Coronary artery (tissue), 2 donors: ENCODE results near the gene SLC39A10.

ENCODE experiments used
- DNase-seq: peaks from one replicate; pipeline ENCODE4 v3.0.0-alpha.2; 2017; ENCODE audit warnings: low spot score
- H3K27ac ChIP-seq, 2 donors: fragments of 200-600 bp; sonication (generic); one replicate each; pipeline ENCODE4 v1.5.1; 2016 to 2019
- H3K4me3 ChIP-seq: fragments of 200-600 bp; sonication (generic); 2 replicates; pipeline ENCODE4 v1.5.1; 2016; ENCODE audit warnings: mild to moderate bottlenecking, moderate library complexity
- TF ChIP-seq, protein P1 (sequence below): fragments of 200-600 bp; sonication (generic); IDR thresholded peaks from one replicate; pipeline ENCODE4 v1.5.1; 2019; ENCODE audit warnings: antibody characterized with exemption

SLC39A10 gene

DNA sequence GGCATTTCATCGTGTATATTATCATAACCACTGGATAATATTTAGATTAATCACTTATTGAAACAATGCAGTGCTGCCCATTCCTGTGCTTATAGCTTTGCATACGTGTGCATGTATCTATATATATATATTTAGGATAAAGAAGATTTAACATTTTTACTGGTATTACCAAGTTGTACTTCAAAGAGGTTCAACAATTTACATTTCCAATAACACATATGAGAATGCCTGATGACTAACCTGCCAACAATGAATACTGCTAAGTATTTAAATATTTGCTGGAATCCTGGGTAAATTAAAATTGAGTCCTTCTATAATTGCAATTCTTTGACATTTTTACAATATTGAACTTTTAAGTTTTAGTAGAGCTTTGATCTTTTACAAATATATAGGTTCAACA is 111.4 kb downstream of the SLC39A10 start:
- TF ChIP-seq, protein P1, sequence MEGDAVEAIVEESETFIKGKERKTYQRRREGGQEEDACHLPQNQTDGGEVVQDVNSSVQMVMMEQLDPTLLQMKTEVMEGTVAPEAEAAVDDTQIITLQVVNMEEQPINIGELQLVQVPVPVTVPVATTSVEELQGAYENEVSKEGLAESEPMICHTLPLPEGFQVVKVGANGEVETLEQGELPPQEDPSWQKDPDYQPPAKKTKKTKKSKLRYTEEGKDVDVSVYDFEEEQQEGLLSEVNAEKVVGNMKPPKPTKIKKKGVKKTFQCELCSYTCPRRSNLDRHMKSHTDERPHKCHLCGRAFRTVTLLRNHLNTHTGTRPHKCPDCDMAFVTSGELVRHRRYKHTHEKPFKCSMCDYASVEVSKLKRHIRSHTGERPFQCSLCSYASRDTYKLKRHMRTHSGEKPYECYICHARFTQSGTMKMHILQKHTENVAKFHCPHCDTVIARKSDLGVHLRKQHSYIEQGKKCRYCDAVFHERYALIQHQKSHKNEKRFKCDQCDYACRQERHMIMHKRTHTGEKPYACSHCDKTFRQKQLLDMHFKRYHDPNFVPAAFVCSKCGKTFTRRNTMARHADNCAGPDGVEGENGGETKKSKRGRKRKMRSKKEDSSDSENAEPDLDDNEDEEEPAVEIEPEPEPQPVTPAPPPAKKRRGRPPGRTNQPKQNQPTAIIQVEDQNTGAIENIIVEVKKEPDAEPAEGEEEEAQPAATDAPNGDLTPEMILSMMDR, result no peak
- DNase-seq, result no peak
- Histone ChIP-seq H3K4me3 (no peak overlapping the region), H3K27ac (no peak overlapping the region)

GRCh38 chr2:195769975-195770374 is 112.9 kb downstream of the SLC39A10 start:
- DNase-seq, result no peak
- Histone ChIP-seq H3K27ac (no peak overlapping the region), H3K4me3 (no peak overlapping the region)
- TF ChIP-seq, protein P1, result no peak

DNA sequence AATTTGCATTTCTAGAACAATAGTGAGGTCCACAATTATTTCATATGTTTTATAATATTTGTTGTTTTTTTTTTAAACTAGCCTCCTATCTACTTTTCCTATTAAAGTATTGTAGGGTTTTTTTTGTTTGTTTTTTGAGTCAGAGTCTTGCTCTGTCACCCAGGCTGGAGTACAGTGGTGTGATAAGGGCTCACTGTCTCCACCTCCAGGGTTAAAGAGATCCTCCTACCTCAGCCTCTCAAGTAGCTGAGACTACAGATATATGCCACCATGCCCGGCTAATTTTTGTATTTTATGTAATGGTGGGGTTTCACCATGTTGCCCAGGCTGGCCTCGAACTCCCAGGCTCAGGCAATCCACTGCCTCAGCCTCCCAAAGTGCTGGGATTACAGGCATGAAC is 122.5 kb downstream of the SLC39A10 start:
- TF ChIP-seq, protein P1, result no peak

DNA sequence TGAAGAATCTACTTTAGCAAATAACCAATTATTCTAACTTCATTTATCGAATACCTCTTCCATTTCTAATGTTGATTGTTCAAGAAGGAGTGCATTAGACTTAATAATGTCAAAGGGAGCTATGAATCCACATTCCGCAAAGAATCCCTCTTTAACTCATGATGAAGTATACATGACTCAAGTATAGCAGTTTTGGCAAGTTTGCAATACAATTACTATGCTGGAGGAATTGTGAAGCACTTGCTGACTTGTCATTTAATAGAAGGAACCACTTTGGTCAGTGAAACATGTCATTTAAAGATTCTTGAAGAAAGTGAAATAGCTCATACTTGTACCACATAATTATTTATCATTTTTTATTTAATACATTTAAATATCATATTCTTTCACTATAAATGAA is 125.1 kb downstream of the SLC39A10 start:
- no peak for DNase-seq
- Histone ChIP-seq H3K27ac (no peak overlapping the region), H3K4me3 (no peak overlapping the region)
- TF ChIP-seq, protein P1, result no peak

More for the DNA sequence above, 122.5 kb downstream of the SLC39A10 start:
- Histone ChIP-seq H3K27ac (no peak overlapping the region), H3K4me3 (no peak overlapping the region)
- DNase-seq, result no peak
